Measurements from ENCODE around the gene GPRIN2.

The GPRIN2 gene

GRCh38 chr10:46565591-46566332 is 9.3 kb upstream of the GPRIN2 start:
- peak; percentile 10 for DNase-seq

- no peak for DNase-seq
These were observed 4.5 kb upstream of the GPRIN2 start for GRCh38 chr10:46560952-46561351.

GRCh38 chr10:46560381-46560780 is 3.9 kb upstream of the GPRIN2 start:
- DNase-seq: no peak

- DNase-seq: no peak
These were observed 2.8 kb upstream of the GPRIN2 start for GRCh38 chr10:46559231-46559671.

GRCh38 chr10:46558392-46559185 is 2.1 kb upstream of the GPRIN2 start:
- DNase-seq: peak; percentile 52

- DNase-seq: no peak
These were observed 1.6 kb upstream of the GPRIN2 start for GRCh38 chr10:46558122-46558391.

GRCh38 chr10:46557319-46558121 is 1.1 kb upstream of the GPRIN2 start:
- DNase-seq: no peak

- no peak for DNase-seq
These were observed 544 bp downstream of the GPRIN2 start for GRCh38 chr10:46555713-46556514.

- no peak for DNase-seq
These were observed 1.1 kb downstream of the GPRIN2 start for GRCh38 chr10:46555366-46555712.

- DNase-seq: no peak
These were observed 2.2 kb downstream of the GPRIN2 start for GRCh38 chr10:46554166-46554781.

- no peak for DNase-seq
These were observed 3.0 kb downstream of the GPRIN2 start for GRCh38 chr10:46553238-46554049.

GRCh38 chr10:46552526-46553237 is 3.8 kb downstream of the GPRIN2 start:
- DNase-seq: no peak

GRCh38 chr10:46551701-46552525 is 4.5 kb downstream of the GPRIN2 start:
- no peak for DNase-seq

GRCh38 chr10:46550795-46551700 is 5.4 kb downstream of the GPRIN2 start:
- no peak for DNase-seq

GRCh38 chr10:46550076-46550790 is 6.2 kb downstream of the GPRIN2 start:
- no peak for DNase-seq

GRCh38 chr10:46549171-46550075 is 7.0 kb downstream of the GPRIN2 start:
- DNase-seq: no peak

GRCh38 chr10:46548498-46549090 is 7.9 kb downstream of the GPRIN2 start:
- no peak for DNase-seq
